T-cell (primary cell): ENCODE measurements around the gene BRD2. TPM values are rescaled to one million over a fixed set of nuclear protein-coding genes. Genes with fewer than 3 reads are reported as not detected.

Experiments
- ATAC-seq, 4 experiments: fragments of 200-7000 bp in 3 of 4; fragments of 150-1000 bp in 1 of 4; cut with Tn5 transposase; replicated peaks in 1 of 4; 1 replicate in 3 of 4; 2 replicates in 1 of 4; pipeline ENCODE4 v1.10.0; 2021; ENCODE audit warnings: moderate library complexity in 3 of 4, mild to moderate bottlenecking in 2 of 4, moderate number of reproducible peaks in 1 of 4
- CTCF ChIA-PET, 2 donors: fragments of 300-600 bp; sonication (Branson Sonifier 250); formaldehyde crosslinking; loops; one replicate each; lab custom pipeline; 2022; ENCODE audit warnings: antibody characterized with exemption in 2 of 2; lab: Charles Lee
- POLR2A ChIA-PET, 2 donors: fragments of 300-600 bp; sonication (Branson Sonifier 250); formaldehyde crosslinking; loops; one replicate each; lab custom pipeline; 2022; ENCODE audit warnings: antibody characterized with exemption in 2 of 2; lab: Charles Lee
- DNase-seq, 35 experiments: peaks; one replicate each; pipeline versions ENCODE4 v3.0.0 to v3.0.0-alpha.2; 2013 to 2023
- H3K27ac ChIP-seq: one replicate; pipeline ENCODE4 v1.5.1; 2013; ENCODE audit warnings: low read length
- H3K27me3 ChIP-seq, 2 experiments: replicated peaks in 1 of 2; 1 replicate in 1 of 2; 2 replicates in 1 of 2; pipeline versions ENCODE4 v1.6.1 to v1.7.0; 2013; ENCODE audit warnings: low read length in 1 of 2, mixed read lengths in 1 of 2; ENCODE audit not compliant: control insufficient read depth in 2 of 2, insufficient read depth in 2 of 2; ENCODE audit errors: extremely low read depth in 1 of 2
- H3K36me3 ChIP-seq, 2 donors: 1 replicate in 1 of 2; 2 replicates in 1 of 2; pipeline versions ENCODE4 v1.6.1 to v1.7.0; 2013; ENCODE audit warnings: low read length in 1 of 2; ENCODE audit not compliant: control insufficient read depth in 2 of 2, insufficient read depth in 1 of 2; ENCODE audit errors: extremely low read depth in 1 of 2
- H3K4me1 ChIP-seq, 2 experiments: 1 replicate in 1 of 2; 2 replicates in 1 of 2; pipeline versions ENCODE4 v1.6.1 to v1.7.0; 2013; ENCODE audit warnings: low read length in 2 of 2, mixed read lengths in 1 of 2; ENCODE audit not compliant: insufficient read depth in 2 of 2, control insufficient read depth in 1 of 2; ENCODE audit errors: extremely low read depth in 1 of 2
- H3K4me3 ChIP-seq, 2 donors: 1 replicate in 1 of 2; 2 replicates in 1 of 2; pipeline versions ENCODE4 v1.5.1 to v1.7.0; 2013; ENCODE audit warnings: mild to moderate bottlenecking in 2 of 2, low read length in 1 of 2, moderate library complexity in 1 of 2; ENCODE audit not compliant: control insufficient read depth in 1 of 2; ENCODE audit errors: extremely low read depth in 1 of 2
- H3K9me3 ChIP-seq: 2 replicates; pipeline ENCODE4 v1.7.0; 2013
- H3K27ac Mint-ChIP-seq, 2 donors: one replicate each; pipeline ENCODE4 v1.8.0; 2020 to 2021; ENCODE audit warnings: mild to moderate bottlenecking in 2 of 2, mixed read lengths in 2 of 2
- H3K27me3 Mint-ChIP-seq, 2 donors: one replicate each; pipeline ENCODE4 v1.8.0; 2021 to 2022; ENCODE audit warnings: mixed read lengths in 2 of 2
- H3K36me3 Mint-ChIP-seq: one replicate; pipeline ENCODE4 v1.8.0; 2021; ENCODE audit warnings: mixed read lengths
- H3K4me1 Mint-ChIP-seq, 3 donors: one replicate each; pipeline ENCODE4 v1.8.0; 2020 to 2022; ENCODE audit warnings: mixed read lengths in 3 of 3, mild to moderate bottlenecking in 1 of 3
- H3K4me3 Mint-ChIP-seq, 3 donors: one replicate each; pipeline ENCODE4 v1.8.0; 2020 to 2022; ENCODE audit warnings: mild to moderate bottlenecking in 3 of 3, mixed read lengths in 3 of 3, moderate library complexity in 3 of 3
- H3K9me3 Mint-ChIP-seq, 3 donors: one replicate each; pipeline ENCODE4 v1.8.0; 2020 to 2022; ENCODE audit warnings: mixed read lengths in 3 of 3
- WGBS: methylation state at CpG from one replicate; pipeline ENCODE4 v1.1.5; 2013; ENCODE audit warnings: missing lambda C conversion rate; ENCODE audit not compliant: insufficient coverage; 5-methylcytosine and 5-hydroxymethylcytosine counted together
- total RNA-seq, 35 experiments: library from RNA in 6 of 35; stranded (reverse) in 6 of 35; fragments of 120-200 nt in 1 of 35; gene quantifications; one replicate each; pipeline versions ENCODE4 v1.2.1 to v1.2.4 and lab custom pipeline; 2013 to 2026

BRD2 gene
- total RNA-seq, 5 donors from 2014 or later (not counting 1 experiment from before 2014, with no cell fraction given): 320 to 383 (median 358) TPM

- Mint-ChIP-seq H3K27me3 (no peaks in the 10 kb centered on the region), H3K4me3 (peak overlapping the region in 1 of 3 donors; percentile 76), H3K27ac (peak overlapping the region; percentile 97 to 99), H3K9me3 (no peaks in the 10 kb centered on the region), H3K36me3 (no peaks in the 10 kb centered on the region), H3K4me1 (peaks cover 58 to 85% (median 61%) of the 10 kb centered on the region in 3 donors)
- no peak for DNase-seq
- CTCF ChIA-PET: no interaction called here
- Histone ChIP-seq H3K27me3 (no peaks in the 10 kb centered on the region), H3K9me3 (no peaks in the 10 kb centered on the region), H3K4me1 (peaks cover 39 to 60% of the 10 kb centered on the region in 2 experiments), H3K27ac (peak overlapping the region; percentile 20), H3K36me3 (no peaks in the 10 kb centered on the region), H3K4me3 (no peak overlapping the region)
- POLR2A ChIA-PET: no interaction called here
- no peak for ATAC-seq
Measured at GRCh38 chr6:32945953-32946352, 22.4 kb upstream of the BRD2 start.

GRCh38 chr6:32946893-32947292 lies 21.5 kb upstream of the BRD2 start:
- H3K4me3 ChIP-seq: no peak overlapping the region
- CTCF ChIA-PET: interaction anchor here in 1 of 2 donors (0.7 to 1.8 kb wide), 3 partner anchors 13 to 25 kb away, joined by 3 to 15 read pairs (median 3); no protein-coding TSS in a partner anchor
- Mint-ChIP-seq H3K27ac (peak overlapping the region; percentile 11 to 56), H3K4me3 (no peak overlapping the region), H3K27me3 (no peaks in the 10 kb centered on the region), H3K36me3 (no peaks in the 10 kb centered on the region), H3K4me1 (peaks cover 49 to 76% (median 52%) of the 10 kb centered on the region in 3 donors), H3K9me3 (no peaks in the 10 kb centered on the region)
- no peak for ATAC-seq
- POLR2A ChIA-PET: interaction anchor here in 1 of 2 donors (1.5 kb wide), 1 partner anchor 25 kb away, joined by 3 read pairs; no protein-coding TSS in a partner anchor
- H3K4me1 ChIP-seq: peaks cover 32 to 54% of the 10 kb centered on the region in 2 experiments
- no peak overlapping the region for H3K27ac ChIP-seq
- H3K27me3 ChIP-seq: no peaks in the 10 kb centered on the region
- H3K36me3 ChIP-seq: no peaks in the 10 kb centered on the region
- DNase-seq: no peak
- no peaks in the 10 kb centered on the region for H3K9me3 ChIP-seq

- Histone ChIP-seq H3K9me3 (no peaks in the 10 kb centered on the region), H3K4me1 (peaks cover 28 to 55% of the 10 kb centered on the region in 2 experiments), H3K4me3 (no peak overlapping the region), H3K27me3 (no peaks in the 10 kb centered on the region), H3K27ac (no peak overlapping the region), H3K36me3 (no peaks in the 10 kb centered on the region)
- H3K9me3 Mint-ChIP-seq: no peaks in the 10 kb centered on the region
- peak overlapping the region in 1 of 2 donors; percentile 32 for H3K27ac Mint-ChIP-seq
- H3K4me3 Mint-ChIP-seq: no peak overlapping the region
- ATAC-seq (peak in 2 of 4 experiments; percentile 32 to 37), DNase-seq (peak in 18 of 35 experiments; percentile 13 to 75 (median 31))
- ChIA-PET POLR2A (interaction anchor here in 1 of 2 donors (1.5 kb wide), 1 partner anchor 24 kb away, joined by 3 read pairs; no protein-coding TSS in a partner anchor), CTCF (interaction anchor here (0.7 to 1.8 kb wide), 5 partner anchors 14 to 62 kb away, joined by 3 to 15 read pairs (median 3); no protein-coding TSS in a partner anchor)
- H3K4me1 Mint-ChIP-seq: peaks cover 48 to 76% (median 52%) of the 10 kb centered on the region in 3 donors
- no peaks in the 10 kb centered on the region for H3K36me3 Mint-ChIP-seq
- H3K27me3 Mint-ChIP-seq: no peaks in the 10 kb centered on the region
- WGBS: 70% methylated on average over 6 of the region's 11 CpGs
Measured at GRCh38 chr6:32947552-32948465, 20.6 kb upstream of the BRD2 start.

- WGBS: 92% methylated on average over 6 of the region's 9 CpGs
- Histone ChIP-seq H3K9me3 (no peaks in the 10 kb centered on the region), H3K27me3 (no peaks in the 10 kb centered on the region), H3K4me1 (peaks cover 16 to 53% of the 10 kb centered on the region in 2 experiments), H3K36me3 (no peaks in the 10 kb centered on the region), H3K4me3 (no peak overlapping the region), H3K27ac (no peak overlapping the region)
- ChIA-PET POLR2A (no interaction called here), CTCF (no interaction called here)
- Mint-ChIP-seq H3K4me1 (peaks cover 48 to 77% (median 54%) of the 10 kb centered on the region in 3 donors), H3K4me3 (no peak overlapping the region), H3K27me3 (no peaks in the 10 kb centered on the region), H3K36me3 (no peaks in the 10 kb centered on the region), H3K9me3 (no peaks in the 10 kb centered on the region), H3K27ac (no peak overlapping the region)
- DNase-seq (no peak), ATAC-seq (no peak)
Measured at GRCh38 chr6:32949113-32949512, 19.3 kb upstream of the BRD2 start.

- CTCF ChIA-PET: interaction anchor here (0.9 to 7.6 kb wide), 4 partner anchors 16 to 35 kb away, joined by 3 to 207 read pairs (median 4); partner anchors contain the start of gene BRD2 (in 1 of the 2)
- no peaks in the 10 kb centered on the region for H3K9me3 Mint-ChIP-seq
- Histone ChIP-seq H3K4me3 (no peak overlapping the region), H3K27ac (no peak overlapping the region), H3K36me3 (no peaks in the 10 kb centered on the region), H3K4me1 (peaks cover 11 to 47% of the 10 kb centered on the region in 2 experiments), H3K9me3 (no peaks in the 10 kb centered on the region), H3K27me3 (no peaks in the 10 kb centered on the region)
- no peaks in the 10 kb centered on the region for H3K27me3 Mint-ChIP-seq
- DNase-seq (no peak), ATAC-seq (no peak)
- peaks cover 48 to 75% (median 53%) of the 10 kb centered on the region in 3 donors for H3K4me1 Mint-ChIP-seq
- POLR2A ChIA-PET: interaction anchor here in 1 of 2 donors (0.9 kb wide), 1 partner anchor 22 kb away, joined by 3 read pairs; no protein-coding TSS in a partner anchor
- H3K4me3 Mint-ChIP-seq: peak overlapping the region in 1 of 3 donors; percentile 29
- H3K27ac Mint-ChIP-seq: no peak overlapping the region
- WGBS: no CpG with 5 or more reads among the region's 3 CpGs
- H3K36me3 Mint-ChIP-seq: no peaks in the 10 kb centered on the region
Measured at GRCh38 chr6:32950010-32950409, 18.4 kb upstream of the BRD2 start.

GRCh38 chr6:32950449-32950848 lies 17.9 kb upstream of the BRD2 start:
- no peak for DNase-seq
- Mint-ChIP-seq H3K9me3 (no peaks in the 10 kb centered on the region), H3K36me3 (no peaks in the 10 kb centered on the region), H3K4me3 (peak overlapping the region in 1 of 3 donors; percentile 29), H3K27ac (no peak overlapping the region), H3K27me3 (no peaks in the 10 kb centered on the region), H3K4me1 (peaks cover 46 to 75% (median 51%) of the 10 kb centered on the region in 3 donors)
- ATAC-seq: no peak
- ChIA-PET POLR2A (interaction anchor here in 1 of 2 donors (0.9 kb wide), 1 partner anchor 21 kb away, joined by 3 read pairs; no protein-coding TSS in a partner anchor), CTCF (interaction anchor here (0.7 to 7.6 kb wide), 6 partner anchors 12 to 34 kb away, joined by 3 to 207 read pairs (median 4); partner anchors contain the start of gene BRD2 (in 1 of the 2))
- peaks cover 9 to 42% of the 10 kb centered on the region in 2 experiments for H3K4me1 ChIP-seq
- H3K27me3 ChIP-seq: no peaks in the 10 kb centered on the region
- no peak overlapping the region for H3K27ac ChIP-seq
- WGBS: 97% methylated on average over 5 of the region's 8 CpGs
- H3K36me3 ChIP-seq: no peaks in the 10 kb centered on the region
- H3K4me3 ChIP-seq: no peak overlapping the region
- no peaks in the 10 kb centered on the region for H3K9me3 ChIP-seq
